Retina (tissue), 1 donor: ENCODE results near the gene ITPA.

Experiments
- DNase-seq: peaks from one replicate; pipeline ENCODE4 v3.0.0-alpha.2; 2016

ITPA gene

GRCh38 chr20:3209257-3209945 lies at the start of gene ITPA:
Gene ITPA, plus strand, starts transcription at chr20:3209498. Its CDS starts 54 bp downstream, at chr20:3209552.
- peak; percentile 88 for DNase-seq

GRCh38 chr20:3160418-3160817 lies 48.9 kb upstream of the ITPA start:
- DNase-seq = no peak

GRCh38 chr20:3161316-3162079 lies 47.8 kb upstream of the ITPA start:
- no peak for DNase-seq

GRCh38 chr20:3162080-3162611 lies 47.2 kb upstream of the ITPA start:
- no peak for DNase-seq

- no peak for DNase-seq
Observed at GRCh38 chr20:3163099-3164042, 45.9 kb upstream of the ITPA start.

GRCh38 chr20:3164043-3164762 lies 45.1 kb upstream of the ITPA start:
- DNase-seq = no peak

- no peak for DNase-seq
Observed at GRCh38 chr20:3164763-3165410, 44.4 kb upstream of the ITPA start.

- DNase-seq = no peak
Observed at GRCh38 chr20:3165473-3166337, 43.6 kb upstream of the ITPA start.

- DNase-seq = no peak
Observed at GRCh38 chr20:3166338-3166912, 42.9 kb upstream of the ITPA start.

GRCh38 chr20:3166913-3167342 lies 42.4 kb upstream of the ITPA start:
- no peak for DNase-seq

- no peak for DNase-seq
Observed at GRCh38 chr20:3167738-3168078, 41.6 kb upstream of the ITPA start.

GRCh38 chr20:3168079-3168828 lies 41.0 kb upstream of the ITPA start:
- DNase-seq = no peak

GRCh38 chr20:3168829-3169590 lies 40.3 kb upstream of the ITPA start:
- no peak for DNase-seq

GRCh38 chr20:3171391-3172125 lies 37.7 kb upstream of the ITPA start:
- no peak for DNase-seq

GRCh38 chr20:3172126-3172932 lies 37.0 kb upstream of the ITPA start:
- no peak for DNase-seq

GRCh38 chr20:3172933-3173609 lies 36.2 kb upstream of the ITPA start, which contains the start of gene LZTS3:
Gene LZTS3, minus strand, starts transcription at chr20:3173549. Its CDS starts 6,386 bp downstream, at chr20:3167163.
- DNase-seq = peak; percentile 92
